ENCODE measurements around the gene PKIG.
"Not testable (repeated sequence)": the region's sequence is repeated elsewhere in the genome, so short reads cannot be mapped to it uniquely, and the experiment has no call there.

The PKIG gene

DNA sequence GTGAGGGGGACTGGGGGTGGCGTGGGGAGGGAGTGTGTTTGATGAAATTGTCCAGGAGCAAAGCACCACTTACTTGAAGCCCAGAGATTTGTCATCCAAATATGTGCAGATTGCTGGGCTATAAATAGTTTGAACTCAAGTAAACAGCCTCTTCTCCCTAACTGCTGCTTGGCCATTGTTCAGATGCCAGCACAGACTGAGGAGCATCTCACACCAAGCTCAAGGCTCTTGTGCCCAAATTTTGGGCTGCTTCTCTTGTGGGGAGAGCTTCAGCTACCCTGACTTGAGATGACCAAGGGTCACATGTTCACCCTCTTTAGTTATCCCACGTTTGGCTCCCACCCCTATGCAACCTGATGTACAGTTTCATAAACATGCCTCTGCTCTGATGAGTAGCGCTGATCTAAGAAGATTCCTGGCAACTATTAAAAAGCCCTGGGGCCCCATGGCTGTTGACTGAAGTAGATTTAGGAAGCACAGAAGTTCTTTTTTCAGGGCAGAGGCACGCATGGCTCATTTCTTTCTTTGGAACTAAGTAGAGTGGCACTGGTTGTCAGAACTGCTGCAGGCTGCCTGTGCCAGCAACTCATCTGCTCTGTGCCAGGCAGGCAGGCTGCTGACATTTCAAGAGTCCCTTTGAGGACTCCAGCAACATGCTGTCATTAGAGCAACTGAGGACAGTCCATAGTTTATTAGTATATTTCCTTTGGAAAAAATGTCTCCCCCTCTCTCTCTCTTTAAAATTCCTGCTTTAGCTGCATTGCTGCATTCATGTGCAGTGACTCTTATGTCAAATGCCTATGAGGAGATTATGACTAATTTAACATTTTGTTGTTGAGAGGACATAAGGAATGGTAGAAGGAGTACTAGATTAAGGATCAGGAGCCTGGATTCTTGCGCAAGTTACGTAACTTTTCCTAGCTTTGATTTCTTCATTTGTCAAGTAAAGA lies 9.6 kb upstream of the PKIG start:
- DNase-seq (ENCODE audit: low read depth in 3 of 3), result no peak

DNA sequence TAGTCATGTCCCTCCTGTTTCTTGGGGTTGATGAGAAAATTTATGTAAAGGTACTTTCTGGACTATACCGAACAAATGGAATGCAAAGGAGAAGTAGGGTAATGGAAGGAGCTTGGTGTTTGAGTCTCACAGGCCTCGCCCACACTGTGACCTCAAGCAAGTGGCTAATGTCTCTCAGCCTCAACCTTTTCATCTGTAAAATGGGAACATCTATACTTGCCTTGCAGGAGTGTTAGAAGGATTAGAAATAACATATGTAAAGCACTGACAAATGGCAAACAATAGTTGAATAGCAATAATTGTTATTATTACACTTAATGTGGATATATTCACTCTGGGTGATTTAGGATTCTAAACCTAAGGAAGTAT lies 8.9 kb upstream of the PKIG start:
- no peak for DNase-seq (ENCODE audit: low read depth in 3 of 3)

DNA sequence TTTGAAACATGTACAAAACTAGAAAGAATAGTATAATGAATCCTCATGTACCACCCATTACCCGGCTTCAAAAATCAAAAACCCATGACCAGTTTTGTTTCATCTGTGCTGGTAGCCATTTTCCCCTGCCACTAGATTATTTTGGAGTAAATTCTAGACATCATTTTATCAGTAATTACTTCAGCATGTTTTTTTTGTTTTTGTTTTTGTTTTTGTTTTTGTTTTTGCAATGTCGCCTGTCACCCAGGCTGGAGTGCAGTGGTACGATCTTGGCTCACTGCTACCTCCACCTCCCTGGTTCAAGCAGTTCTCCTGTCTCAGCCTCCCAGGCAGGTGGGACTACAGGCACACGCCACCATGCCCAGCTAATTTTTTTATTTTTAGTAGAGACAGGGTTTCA lies 8.0 kb upstream of the PKIG start:
- DNase-seq (ENCODE audit: low read depth in 3 of 3), result no peak

DNA sequence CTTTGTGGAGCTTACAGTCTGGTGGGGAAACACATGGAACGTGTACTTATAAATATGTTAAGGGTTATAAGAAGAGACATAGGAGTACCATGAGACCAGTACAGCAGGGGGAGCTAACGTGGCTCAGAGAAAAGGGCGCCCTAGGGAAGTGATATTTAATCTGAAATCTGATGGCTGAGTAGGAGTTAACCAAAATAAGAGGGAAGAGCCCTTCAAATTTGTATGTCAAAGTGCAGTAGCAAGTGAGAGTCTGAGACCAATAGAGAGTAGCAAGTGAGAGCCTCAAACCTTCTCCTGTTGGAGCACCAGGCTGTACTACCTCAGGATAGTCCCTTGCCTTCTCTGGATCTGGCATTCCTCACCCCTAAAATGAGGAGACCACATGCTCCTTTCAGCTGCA lies 6.1 kb upstream of the PKIG start:
- DNase-seq (ENCODE audit: low read depth in 3 of 3), result no peak

DNA sequence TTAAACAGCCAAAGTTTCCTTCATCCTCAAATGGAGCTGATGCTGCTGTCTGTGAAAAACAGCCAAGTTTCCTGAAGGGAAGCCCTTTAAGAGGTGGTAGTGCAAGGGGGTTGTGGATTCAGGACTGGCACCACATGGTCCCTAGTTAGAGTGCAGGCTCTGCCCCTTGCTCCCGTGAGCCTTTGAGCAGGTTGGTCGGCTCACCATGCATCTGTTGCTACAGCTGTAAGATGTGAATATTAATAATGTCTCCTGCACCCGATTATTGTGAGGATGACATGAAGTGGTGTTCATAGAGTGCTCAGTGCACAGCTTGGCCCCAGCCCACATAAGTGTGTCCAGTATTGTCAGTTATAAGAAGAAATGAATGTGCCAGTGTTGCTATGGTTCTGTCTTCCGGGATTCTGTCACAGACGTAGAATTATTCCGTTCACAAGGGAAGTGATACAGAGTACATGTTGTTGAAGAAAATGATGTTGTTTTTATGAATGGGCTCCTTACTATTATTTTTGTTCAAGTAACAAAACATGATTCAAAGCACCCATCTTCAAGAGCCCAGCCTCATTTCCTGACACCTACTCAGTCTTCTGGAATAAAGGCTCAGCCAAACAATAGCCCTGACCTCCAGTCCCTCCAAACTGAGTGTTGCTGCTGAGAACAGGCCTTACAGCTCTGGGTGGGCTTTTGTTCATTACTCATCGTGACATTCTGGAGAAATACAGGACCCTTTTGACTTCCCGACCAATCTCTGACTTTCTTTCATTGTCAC lies 2.9 kb upstream of the PKIG start:
- DNase-seq (ENCODE audit: low read depth in 3 of 3), result no peak

DNA sequence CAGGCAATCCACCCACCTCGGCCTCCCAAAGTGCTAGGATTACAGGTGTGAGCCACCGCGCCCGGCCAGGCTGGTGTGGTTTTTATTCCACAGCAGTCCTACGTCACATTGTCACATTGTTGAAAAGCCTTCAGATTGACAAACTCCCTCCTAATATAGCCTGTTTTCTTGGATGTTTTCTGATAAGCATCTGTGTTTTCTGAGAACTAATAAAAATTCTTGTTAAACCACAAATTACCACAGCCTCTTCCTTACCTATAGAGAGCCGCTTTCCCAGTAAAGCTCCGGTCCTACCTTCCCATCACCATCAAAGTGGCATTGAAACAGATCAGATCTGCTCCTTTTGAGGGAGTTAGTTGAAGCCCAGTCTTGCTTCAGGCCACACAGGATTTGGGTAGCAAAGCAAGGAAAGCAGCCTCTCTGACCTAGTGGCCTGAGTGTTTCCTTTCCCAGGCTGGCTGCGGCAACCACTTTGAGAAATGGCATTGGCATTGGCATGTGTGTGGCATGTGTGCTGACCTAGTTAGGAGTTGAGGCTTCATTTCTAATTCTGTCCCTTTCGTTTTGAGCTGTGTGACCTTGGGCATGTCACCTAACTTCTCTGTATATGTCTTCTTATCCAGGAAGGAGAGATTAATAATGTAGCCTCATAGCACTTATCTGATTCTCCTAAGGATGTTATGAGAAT lies 1.7 kb upstream of the PKIG start:
- DNase-seq (ENCODE audit: low read depth in 3 of 3), result no peak

DNA sequence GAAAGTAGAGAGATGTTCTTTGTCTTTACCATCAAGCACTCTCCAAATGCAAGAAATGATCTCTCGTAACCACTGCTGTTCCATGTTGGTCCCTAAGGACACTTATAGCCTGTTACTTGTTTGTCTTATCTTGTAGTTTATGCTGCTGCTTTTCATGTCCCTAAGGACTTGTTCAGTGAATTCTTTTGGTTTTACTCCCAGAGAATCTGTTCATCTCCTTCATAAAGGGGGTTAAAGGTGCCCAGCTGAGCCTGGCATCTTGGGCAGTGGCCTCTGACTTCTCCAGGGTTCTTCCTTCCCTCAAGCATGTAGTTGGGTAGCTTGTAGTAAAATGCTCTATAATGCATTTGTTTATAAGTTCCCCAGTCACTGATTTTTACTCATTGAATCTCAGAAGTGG lies 864 bp upstream of the PKIG start:
- no peak for DNase-seq (ENCODE audit: low read depth in 3 of 3)

DNA sequence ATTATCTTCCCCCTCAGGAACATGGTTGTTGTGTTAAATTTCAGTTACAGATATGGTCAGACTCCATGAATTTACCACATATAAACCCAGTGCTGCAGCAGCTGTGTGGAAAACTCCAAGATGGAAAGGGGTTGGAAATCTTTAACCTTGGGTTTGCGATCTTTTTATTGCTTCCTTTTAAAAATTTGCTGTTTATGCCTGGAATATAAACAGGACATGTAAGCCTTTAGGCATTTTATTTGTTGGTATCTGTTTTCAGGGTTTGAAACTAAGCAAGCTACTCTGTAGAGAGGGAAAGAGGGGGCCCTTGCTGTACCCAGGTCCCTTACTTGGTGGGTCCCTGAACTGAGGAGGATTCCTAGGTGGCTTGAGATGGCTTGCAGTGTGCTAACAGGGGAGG lies 778 bp downstream of the PKIG start:
- no peak for DNase-seq (ENCODE audit: low read depth in 3 of 3)

DNA sequence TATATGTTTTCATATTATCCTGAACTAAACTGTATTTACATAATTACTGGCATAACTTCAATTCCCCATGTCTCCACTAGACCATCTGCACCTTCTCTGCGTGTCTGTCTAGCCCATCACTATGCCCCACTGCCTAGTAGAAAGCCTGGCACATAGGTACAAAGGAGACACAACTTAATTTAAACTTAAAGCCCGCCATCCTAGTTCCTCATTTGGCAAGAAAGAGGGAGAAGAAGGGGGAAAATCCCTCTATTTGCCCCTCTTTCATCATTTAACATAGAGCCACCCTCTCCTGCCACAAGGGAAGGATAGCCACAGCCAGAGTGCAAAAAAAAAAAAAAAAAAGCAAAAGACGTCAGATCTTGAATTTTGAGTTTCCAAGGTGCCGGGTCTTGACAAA lies 1.8 kb downstream of the PKIG start:
- DNase-seq (ENCODE audit: low read depth in 3 of 3), result no peak

DNA sequence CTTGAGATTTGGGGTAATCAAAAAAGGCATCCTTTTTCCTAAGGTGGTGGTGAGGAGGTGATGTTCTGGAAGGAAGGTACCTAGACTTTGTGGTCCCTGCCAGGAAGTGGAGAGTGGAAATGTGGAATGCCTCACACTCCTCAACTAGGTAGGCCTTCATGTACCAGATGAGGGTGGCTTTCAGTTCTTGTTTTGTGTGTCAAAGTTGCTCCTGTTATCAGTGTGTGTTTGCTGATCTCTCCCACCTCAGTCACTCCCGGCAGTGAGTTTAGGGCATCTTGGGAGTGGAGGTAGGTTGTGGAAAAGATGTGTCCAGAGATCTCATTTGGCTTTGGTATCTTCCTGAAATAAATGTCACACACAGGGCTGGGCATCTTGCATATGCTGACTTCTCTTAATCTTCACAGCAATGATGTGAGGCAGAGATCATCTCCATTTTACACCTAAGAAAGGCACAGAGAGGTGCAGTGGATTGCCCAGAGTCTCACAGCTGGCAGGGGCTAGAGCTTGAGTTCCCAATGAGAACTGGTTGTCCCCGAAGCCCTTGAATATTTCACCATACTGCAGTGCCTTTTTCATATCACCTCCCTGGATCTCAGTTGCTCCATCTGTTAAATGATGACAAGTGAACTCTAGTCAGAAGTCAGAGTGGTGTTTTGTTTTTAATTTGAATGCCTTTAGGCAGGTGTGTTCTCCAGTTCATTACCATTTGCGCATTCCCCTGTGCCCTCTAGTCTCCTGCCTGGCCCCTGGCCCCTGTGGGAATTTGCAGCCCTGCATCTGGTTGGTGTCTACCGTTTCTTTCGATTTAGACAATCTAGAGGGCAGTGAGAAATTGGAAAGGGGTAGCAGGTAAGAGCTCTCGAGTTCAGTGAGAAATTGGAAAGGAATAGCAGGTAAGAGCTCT lies 2.9 kb downstream of the PKIG start:
- DNase-seq (ENCODE audit: low read depth in 3 of 3), result no peak

DNA sequence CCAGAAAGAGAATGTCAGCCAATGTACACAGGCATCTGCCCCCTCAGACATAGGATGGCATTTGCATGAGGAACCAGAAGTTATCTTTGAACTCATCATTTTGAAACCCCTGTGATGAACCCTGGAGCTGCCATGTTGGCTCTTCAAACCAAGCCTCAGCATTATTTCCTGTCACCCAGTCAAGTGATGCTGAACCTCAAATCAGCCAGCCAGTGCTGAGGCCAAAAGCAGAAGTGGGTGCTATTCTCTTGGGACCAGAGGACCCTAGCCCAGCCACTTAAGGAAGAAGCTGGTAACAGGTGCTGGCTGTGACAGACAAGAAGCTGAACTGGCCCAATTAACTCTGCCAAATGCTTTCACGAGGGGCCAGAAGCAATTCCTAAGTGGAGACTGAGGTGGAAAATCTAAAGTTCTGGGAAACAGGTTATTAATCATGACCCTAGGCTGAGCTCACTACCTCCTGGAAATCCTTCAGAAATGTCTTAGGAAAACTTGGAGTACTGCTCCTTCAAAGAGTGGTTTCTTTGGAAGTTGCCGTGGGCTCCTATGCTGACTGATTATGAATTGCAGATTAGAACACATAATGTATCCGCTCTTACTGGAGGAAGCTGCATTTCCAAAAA lies 4.0 kb downstream of the PKIG start:
- no peak for DNase-seq (ENCODE audit: low read depth in 3 of 3)

DNA sequence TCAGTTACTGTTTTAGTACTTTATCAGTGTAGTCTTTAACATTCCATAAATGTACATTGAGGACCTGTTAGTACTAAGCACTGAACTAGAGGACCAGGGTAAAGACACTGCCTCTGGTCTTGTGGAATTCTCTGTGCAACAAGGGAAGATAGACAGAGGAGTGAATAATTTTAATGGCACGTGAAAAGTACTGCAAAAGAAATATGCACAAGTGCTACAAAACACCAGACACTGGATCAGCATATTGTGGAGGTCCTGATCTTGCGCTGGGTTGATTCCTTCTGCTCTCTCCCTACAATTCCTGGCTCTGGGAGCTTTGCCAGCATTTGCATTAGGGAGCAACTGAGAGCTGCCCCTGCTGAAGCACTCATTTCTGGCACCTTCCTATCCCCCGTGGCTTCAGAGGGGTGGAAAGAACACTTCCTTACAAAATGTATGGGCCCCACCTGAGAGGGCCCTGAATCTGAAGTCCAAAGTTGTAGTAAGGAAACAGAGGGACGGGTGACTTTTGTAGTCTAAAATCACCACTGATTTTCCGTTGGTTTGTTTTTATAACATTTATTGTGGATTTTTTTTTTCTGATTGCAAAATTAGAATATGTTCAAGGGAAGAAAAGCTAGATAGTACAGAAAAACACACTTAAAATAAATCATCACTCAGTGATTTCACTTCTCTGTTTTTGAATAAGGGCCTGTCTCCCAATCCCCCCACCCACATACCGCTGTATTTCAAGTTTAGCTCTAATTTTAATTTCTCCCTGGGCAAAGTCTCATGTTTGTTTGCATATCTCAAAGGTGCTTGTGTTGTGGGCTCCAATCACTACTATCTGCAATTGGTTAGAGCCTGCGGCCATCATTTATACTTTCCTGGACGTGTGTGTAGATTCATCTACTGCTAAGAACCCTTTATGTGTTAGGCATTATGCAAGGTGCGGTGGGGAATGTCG lies 4.9 kb downstream of the PKIG start:
- DNase-seq (ENCODE audit: low read depth in 3 of 3), result no peak

DNA sequence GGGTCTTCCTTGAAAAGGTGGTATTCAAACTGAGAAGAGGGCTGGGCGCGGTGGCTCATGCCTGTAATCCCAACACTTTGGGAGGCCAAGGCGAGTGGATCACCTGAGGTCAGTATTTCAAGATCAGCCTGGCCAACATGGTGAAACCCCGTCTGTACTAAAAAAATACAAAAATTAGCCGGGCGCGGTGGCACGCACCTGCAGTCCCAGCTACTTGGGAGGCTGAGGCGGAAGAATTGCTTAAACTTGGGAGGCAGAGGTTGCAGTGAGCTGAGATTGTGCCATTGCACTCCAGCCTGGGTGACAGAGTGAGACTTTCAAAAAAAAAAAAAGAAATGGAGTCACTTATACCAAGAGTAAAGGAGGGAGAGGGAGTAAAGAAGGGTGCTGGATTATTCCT lies 5.9 kb downstream of the PKIG start:
- not testable (repeated sequence) for DNase-seq (ENCODE audit: low read depth in 3 of 3)

DNA sequence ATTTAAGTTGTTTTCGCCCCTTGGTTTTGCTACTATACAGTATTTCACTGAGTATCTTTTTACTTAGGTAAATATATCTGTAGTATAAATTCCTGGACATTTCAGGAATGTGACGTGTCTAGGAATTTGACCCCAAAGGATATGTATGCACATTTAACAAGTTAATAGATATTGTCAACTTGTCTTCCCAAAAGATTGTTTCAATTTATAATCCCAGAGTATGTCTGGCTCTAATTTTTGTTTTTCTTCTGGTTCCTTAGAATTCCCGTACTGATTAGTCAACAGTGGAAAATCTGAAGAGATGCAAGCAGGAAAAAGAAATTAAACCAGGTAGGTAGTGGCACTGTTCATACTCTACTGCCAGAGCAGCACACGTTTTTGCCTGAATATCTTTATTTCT lies 7.2 kb downstream of the PKIG start:
- no peak for DNase-seq (ENCODE audit: low read depth in 3 of 3)

DNA sequence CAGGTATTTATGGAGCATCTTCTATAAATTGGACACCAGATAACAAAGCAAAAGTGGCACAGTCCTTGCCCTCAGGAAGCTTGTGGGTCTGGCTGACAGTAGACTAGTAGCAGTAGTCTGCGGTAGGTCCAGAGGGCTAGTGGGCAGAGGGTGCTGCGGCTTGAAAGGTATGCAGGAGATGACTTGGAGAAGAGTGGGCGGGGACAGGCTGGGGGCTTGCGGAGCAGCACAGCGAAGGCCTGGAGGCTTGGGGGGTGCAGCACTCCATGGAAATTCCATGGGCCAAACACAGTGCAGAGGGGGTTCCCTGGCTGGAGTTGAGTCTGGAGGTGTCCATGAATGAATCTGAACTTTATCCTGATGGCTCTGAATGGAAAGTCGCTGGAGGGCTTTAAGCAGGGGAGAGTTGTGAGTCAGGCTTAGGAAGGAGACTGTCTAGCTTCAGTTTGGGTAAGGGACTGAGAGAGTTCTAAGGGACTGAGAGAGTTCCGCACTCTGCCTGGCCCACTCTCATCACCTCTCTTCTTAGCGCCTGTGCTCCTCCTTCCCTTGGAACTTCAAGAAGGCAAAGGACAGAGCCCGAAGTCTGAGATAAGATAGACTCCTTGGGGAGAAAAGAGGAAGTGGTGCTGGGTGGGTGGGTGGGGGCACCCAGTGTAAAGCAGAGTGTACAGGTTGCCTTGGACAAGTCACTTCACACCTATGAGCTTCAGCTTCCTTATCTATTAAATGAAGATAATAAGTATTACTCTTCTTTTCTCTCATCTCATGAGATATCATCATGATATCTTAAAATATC lies 8.8 kb downstream of the PKIG start:
- no peak for DNase-seq (ENCODE audit: low read depth in 3 of 3)

DNA sequence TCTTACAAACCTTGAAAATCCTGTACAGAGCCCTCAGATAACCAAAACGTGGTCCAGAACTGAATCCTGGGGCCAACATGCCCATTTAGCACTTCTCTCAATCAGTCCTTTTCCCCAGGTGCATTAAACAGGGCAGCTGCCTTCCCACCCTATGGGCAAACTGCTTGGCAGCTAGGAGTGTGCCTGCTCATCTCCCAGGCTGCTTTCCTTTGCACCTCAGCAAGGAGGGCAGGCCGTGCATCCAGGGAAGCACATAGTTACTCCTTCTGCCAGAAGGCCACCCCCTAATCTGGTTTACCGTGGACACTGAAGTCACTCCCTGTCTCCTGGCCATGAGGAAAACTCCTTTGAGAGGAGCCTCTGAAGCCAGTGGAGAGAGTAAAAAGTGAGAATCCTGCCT lies 10.0 kb downstream of the PKIG start:
- no peak for DNase-seq (ENCODE audit: low read depth in 3 of 3)

DNA sequence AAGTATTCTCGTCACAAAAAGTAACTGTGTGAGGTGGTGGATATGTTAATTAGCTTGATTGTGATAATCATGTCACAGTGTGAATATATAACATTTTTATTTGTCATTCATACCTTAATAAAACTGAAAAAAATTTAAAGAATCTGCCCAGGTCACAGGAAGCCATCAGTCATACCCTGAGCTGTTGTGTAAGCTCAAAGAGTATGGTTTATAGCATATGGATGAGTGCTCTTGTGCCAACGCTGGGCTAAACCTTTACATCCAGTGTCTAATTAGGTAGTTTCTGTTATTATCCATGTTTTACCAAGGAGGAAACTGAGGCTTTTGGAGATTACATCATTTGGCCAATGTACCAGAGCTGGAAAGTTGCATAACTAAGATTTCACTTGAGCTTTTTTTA lies 11.4 kb downstream of the PKIG start:
- no peak for DNase-seq (ENCODE audit: low read depth in 3 of 3)

DNA sequence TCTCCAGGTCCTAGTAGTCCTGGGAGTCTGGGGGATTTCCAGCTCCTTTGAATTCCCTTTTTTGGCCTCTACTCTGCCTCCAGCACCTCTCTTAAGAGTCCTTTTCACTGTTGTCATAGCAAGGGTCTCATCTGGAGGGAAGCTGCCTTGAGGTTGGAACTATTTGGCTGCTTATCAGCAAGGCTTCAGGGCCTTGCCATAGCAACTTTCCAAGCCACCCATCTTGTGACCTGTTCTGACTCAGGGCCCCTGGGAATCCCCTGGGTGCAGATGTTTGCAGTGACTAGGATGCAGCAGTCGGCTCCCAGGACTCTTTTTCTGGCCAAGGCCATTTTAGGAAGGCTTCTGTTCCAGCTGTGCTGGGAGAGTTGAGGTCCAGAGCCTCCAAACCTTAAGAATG lies 12.4 kb downstream of the PKIG start:
- no peak for DNase-seq (ENCODE audit: low read depth in 3 of 3)

DNA sequence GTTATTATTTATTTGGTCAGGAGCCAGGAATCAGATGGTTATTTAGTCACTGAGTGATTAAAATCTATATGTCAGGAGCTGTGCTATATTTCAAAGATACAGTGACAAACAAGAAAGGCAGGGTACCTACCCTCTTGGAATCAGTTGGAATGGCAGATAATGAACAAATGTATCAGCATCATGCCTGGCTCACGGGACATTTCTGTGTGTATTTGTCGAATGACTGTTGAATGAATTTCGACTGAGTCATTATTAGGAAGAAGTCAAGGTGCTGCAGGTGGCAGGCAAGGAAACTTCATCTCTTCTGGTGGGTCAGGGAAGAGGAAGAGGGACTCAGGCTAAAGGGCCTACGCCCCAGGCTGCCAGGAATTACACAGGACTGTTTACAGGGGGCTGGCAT lies 13.6 kb downstream of the PKIG start:
- no peak for DNase-seq (ENCODE audit: low read depth in 3 of 3)

Measured in stimulated activated CD4-positive, alpha-beta T cell treated with anti-CD3 and anti-CD28 coated beads, TNF-alpha, amount 100 ng/mL, for 24 hours (primary cell).